HG03175 (cell line): ENCODE data around the gene SLC29A1.

Source experiments
- ATAC-seq: cut with Tn5 transposase; IDR thresholded peaks from one replicate; pipeline ENCODE4 v1.9.1; 2021; ENCODE audit warnings: mild to moderate bottlenecking, moderate library complexity; ENCODE audit not compliant: unreplicated experiment

Gene SLC29A1

DNA sequence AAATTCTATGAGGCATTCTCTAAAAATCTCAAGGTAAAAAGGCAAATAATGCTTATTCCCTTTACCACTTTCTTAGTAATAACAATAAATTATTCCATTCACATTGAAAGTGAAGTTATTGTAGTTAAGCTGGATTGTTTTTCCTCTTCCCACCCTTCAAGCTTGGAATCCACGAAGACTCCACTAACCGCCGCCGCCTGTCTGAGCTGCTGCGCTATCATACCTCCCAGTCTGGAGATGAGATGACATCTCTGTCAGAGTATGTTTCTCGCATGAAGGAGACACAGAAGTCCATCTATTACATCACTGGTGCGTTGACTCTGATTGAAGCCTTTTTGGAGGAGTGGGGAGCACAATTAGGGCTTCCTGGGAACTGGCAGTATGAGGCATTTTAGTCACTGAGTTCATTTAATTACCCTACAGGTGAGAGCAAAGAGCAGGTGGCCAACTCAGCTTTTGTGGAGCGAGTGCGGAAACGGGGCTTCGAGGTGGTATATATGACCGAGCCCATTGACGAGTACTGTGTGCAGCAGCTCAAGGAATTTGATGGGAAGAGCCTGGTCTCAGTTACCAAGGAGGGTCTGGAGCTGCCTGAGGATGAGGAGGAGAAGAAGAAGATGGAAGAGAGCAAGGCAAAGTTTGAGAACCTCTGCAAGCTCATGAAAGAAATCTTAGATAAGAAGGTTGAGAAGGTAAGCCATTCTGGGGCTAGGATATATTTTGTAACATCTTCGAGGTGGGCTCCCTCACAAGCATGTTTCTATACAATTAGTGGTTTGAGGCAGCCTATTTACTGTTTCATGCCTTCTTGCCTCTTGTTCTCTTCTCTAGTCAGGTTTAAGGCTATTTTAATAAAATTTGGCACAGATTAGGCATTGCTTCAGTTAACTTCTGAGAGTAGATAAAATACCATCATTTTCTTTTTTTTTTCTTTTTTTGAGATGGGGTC lies 28.5 kb downstream of the SLC29A1 start:
- ATAC-seq, result no peak

DNA sequence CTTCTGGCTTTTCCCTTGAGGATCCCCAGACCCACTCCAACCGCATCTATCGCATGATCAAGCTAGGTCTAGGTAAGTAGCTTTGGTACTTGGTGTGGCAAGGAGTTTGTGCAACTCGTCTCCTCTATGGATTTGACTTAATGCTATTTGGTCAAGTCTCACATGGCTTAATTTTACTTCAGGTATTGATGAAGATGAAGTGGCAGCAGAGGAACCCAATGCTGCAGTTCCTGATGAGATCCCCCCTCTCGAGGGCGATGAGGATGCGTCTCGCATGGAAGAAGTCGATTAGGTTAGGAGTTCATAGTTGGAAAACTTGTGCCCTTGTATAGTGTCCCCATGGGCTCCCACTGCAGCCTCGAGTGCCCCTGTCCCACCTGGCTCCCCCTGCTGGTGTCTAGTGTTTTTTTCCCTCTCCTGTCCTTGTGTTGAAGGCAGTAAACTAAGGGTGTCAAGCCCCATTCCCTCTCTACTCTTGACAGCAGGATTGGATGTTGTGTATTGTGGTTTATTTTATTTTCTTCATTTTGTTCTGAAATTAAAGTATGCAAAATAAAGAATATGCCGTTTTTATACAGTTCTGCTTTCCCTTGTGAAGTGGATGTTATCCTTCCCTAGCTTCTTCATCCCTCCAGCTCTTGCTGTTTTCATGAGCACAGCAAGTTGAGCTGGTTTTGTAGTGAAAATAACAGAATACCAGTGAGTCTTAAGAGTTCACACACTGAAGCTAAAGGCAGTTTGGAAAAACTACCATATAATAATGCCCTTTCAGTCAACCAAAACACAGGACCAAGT lies 30.1 kb downstream of the SLC29A1 start:
- ATAC-seq, result no peak

DNA sequence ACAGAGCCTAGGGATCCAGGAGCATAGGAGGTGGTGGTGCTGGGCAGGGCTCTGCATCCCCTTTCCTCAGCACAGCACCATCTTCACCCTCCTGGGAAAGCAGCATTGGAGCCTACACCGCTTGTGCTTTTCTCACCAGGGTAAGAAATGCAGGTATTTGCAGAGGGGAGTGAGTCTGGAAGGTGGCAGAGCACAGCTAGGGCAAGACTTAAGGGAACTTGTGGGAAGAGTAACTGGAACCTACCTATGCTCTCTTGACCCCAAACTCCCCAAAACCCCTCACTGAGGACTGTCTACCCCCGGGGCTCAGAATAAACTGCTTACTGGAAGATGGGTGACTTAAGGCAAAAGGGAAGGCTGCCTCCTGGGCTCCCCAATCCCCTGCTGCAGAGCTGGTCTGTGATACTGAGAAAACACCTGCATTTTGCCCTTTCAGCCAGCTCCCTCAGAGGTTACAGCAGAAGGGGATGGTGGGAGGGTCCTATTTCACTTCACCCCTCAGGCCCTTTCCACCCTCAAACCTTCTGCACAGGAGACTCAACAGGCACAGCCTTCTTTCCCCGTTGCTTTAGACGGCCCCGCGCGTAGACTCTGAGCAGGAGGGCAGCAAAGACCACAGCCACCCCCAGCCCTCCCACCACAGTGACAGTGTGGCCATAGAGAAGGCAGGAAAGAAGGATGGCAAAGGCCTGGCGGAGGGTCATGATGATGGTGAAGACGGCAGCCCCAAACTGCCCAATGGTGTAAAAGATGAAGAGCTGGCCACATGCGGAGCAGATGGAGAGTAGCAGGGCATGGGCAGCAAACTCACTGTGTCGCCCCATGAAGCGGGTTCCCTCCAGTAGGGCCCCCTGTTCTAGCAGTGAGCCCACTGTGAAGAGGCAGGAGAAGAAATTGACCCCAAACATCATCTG lies 31.1 kb downstream of the SLC29A1 start:
- ATAC-seq, result no peak

DNA sequence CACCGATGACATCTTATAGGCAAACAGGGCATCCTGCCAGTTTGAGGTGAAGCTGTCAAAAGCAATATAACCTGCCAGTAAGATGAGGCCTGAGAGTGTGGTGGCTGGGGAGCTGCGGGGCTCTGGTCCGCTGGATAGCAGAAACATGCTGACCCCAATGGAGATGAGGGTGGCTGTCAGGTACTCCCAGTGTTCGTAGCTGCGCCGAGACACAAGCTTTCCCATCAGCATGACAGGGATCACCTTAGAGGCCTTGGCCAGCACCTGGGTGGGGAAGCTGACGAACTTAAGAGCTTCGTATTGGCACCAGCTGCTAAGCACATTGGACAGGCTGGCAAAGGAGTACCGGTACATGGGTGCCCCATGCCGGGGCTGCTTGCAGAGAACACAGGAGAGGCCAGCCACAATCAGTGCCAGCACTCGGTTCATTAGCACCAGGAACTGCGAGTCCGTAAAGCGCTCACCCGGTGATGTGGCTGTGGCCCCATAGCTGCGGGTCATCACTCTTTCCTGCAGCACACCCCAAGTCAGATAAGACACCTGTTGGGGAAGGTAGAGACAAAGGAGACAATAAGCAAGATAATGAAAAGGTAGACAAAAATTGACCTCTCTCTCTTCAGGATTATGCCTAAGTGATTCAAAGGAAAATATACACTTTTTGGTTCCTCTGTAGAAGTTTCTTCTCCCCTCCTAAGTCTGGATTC lies 31.9 kb downstream of the SLC29A1 start:
- ATAC-seq, result no peak

DNA sequence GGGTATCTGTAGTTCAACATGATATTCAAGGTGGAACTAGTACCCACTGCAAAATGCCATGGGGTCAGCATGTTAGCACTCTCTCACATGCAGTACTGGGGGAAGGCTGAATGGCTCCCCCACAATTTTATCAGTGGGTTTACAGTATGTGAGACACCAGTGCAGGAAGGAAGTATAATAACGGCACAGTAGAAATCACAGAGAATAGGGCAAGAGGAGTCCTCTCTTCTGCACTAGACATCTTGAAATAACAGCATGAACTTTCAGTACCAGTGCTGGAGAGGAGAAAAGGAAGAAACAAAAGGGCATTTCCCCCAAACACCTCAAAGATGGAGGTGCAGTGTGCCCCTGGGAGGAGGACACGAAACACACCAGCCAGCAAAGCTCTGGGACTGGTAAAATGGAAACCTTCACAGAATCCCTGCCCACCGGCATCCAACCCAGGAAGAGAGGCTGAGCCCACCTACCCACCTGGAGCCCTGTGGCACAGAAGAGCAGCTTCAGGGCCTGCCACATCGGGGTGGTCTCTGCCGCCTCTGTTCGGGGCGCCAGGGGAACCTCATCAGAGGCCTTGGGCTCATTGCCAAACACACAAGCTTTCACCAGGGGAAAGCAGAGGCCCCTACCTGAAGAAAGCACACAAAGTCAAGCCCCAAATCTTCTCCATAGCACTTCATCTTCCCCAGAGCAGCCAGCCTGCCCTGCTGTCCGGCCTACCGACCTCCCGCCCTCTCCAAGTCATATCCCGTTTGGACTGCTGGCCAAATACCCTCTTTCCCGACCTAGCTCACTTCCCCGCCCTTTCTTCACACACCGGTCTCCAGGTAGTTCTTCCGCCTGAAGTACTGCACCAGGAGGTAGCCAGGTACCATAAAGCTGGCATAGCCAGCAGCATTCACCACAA lies 32.7 kb downstream of the SLC29A1 start:
- ATAC-seq, result no peak

DNA sequence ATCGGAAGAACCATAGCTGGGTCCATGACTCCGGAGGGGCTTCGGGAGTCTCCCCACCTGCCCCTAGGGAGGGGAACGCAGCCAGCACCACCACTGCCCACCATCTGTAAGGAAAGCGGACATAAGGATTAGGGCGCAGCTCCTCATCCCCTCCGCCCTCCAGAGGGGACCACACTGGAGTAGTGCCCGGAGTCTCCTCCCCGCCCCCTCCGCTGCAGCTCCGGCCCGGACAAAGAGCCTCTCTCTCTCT lies 33.3 kb downstream of the SLC29A1 start:
- ATAC-seq, result no peak

DNA sequence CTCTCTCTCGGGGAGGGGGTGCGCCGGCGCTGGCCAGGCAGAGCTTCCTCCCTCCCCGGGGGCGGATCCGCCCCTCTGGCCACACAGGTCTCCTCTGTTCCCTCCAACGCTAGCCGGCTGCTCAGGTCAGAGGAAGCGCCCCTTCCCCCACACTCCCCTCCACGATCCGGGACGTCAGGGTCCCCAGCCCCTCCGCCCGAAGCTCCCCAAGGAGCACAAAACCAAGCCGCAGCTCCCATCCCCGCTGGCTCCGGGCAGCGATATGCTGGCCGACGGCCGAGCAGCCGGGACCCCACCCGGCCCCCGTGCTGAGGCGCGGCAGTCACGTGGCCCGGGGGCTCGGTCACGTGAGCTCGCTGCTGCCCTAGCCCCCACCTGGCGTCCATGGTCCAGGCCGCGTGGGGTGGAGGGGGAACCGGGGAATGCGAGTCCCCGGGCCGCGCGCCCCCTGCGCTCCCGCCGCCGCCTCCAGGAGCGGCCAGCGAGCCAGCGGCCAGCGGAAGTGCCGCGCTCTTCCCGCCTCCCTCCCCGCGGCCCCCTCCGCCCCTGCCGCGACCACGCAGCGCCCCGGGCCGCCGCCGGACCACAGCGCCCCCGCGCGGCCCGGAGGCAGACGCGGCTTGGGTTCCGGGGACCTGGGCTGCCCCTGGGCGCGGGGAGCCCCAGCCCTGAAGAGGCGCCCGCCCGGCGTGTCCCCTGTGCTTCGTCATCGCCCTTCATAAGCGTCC lies 33.8 kb downstream of the SLC29A1 start, which contains the start of gene SLC35B2:
SLC35B2 (minus strand) TSS at position 504 of the 728 bp plus-strand sequence; CDS start at position 386, 118 bp downstream.
- peak; percentile 64 for ATAC-seq

DNA sequence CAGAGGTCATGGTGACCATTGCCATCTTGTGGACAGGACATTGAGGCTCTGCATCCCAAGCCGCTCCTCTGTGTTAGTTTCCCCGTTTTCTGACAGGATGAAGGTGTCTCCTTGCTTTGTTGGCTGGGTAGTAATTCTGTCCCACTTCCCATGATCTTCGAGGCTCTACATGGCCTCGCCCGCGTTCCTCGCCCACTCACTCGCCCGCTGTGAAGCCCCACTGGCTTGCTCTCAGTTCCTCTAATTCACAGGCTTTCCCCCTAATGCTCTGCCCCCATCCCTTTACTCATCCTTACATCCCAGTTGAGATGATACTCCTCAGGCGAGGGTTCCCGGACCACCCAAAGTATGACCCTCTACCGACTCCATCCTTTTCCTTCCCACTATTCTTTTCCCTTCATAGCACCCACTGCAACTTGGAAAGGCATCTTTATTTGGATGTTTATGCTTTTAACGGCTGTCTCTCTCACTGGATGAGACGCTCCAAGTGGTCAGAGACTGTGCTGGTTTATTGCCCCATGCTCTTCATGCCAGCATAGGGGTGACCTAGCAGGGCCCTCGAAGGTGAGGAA lies 34.4 kb downstream of the SLC29A1 start:
- peak; percentile 14 for ATAC-seq

DNA sequence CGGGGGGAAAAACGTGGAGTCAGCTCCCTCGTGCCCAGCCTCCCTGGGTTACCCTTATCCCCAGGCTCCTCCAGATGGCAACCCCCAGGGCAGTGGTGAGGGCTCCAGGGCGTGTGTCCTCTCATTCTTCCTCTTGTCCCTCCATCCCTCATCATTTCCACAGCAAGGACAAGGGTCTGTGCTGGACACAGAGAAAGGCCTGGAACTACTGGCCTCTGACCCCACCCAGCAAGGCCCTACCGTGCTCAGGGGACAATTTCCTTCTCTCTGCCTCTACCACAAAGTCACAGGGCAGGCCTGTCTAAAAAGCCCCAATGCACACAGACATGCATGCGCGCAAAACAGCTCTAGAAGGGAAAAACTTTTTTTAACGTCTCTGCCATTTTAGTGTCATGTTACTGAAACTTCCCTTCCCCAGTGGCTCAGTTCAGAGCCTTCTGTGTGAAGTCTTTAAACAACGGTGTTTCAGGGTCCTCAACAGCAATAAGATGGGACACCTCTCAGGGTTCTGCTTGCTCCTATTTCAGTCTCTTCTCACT lies 35.0 kb downstream of the SLC29A1 start:
- no peak for ATAC-seq

DNA sequence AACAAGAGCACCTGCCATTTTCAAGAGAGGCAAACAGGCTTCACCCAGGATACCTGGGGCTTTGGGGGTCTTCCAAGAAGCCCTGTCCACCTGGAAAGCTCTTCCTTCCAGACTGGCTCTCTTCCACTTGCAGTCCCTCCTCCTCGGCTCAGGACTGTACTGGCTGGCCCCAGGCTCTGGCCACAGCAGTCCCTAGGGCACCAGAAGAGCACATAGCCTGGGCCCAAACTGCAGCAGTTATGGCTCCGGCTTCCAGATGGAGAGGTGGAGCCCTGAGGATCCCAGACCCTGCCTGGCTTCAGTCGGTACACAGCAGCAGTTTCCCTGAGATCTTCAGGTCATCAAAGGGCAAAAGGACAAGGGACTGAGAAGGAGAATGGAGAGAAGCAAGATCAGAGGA lies 35.5 kb downstream of the SLC29A1 start:
- no peak for ATAC-seq

DNA sequence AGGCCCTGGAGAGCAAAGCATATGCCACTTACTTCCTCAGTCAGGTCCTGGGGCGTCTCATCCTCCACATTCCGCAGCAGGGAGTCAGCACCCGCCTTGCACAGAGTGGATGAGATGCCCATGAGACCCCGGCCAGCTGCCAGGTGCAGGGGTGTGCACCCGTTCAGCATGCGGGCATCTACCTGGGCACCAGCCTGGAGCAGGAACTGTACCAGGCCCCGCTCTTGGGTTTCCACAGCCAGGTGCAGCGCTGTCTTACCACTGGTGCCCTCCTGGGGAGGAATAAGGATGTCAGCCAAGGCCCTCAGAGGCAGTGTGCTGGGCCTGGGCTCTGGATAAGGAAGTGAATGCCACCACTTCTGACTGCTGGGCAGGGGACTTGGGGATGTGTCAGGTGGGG lies 36.6 kb downstream of the SLC29A1 start:
- no peak for ATAC-seq

DNA sequence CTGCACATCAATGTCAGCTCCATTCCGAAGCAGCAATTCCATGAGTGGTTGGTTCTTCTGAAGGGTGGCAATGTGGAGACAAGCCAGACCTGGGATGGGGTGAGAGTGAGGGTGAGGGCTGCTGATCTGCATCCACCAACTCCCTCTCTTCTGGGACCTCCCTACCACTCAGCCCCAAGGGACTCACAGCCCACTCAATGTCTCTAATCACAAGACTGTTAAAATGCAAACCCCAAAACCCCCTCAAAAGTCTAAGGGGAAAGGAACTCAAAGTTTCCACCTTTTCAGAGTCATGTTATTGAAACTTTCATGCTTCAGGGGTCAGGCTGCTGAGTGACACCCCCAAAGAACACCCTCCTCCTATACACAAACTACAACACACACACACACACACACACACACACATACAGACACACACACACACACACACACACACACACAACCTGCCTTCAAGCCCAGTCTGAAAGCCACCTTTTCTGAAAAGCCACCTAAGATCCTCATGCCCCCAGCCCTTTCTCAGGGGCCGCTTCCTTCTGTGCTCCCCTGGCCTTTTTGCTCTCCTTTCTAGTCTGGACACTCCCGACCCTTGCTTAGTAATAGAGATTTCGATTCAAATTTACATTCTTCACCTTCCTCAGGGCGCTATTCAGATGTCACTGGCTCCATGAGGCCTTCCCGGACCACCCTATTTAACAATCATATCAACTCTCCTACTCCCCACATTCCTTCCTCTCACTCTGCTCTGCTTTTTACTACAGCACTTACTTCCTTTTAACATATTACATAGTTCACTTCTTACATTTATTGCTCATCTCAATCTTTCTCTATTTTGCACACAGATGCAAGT lies 37.3 kb downstream of the SLC29A1 start:
- no peak for ATAC-seq

DNA sequence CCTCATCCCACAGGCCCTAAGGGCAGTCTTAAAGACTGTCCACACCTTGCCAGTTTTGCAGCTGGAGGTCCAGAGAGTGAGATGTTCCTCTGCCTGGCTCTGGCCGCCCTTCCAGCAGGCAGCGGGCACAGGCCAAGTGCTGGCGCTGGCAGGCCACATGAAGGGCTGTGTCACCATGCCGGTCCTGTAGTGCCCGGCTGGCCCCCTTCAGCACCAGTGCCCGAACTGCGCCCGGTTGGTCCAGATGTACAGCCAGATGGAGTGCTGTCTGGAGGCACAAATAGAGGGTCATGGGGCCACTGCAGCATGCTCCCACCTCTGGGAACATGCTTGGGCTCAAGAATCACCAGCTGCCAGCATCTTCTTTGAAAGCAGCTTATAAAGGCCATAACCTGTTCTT lies 38.2 kb downstream of the SLC29A1 start:
- no peak for ATAC-seq

DNA sequence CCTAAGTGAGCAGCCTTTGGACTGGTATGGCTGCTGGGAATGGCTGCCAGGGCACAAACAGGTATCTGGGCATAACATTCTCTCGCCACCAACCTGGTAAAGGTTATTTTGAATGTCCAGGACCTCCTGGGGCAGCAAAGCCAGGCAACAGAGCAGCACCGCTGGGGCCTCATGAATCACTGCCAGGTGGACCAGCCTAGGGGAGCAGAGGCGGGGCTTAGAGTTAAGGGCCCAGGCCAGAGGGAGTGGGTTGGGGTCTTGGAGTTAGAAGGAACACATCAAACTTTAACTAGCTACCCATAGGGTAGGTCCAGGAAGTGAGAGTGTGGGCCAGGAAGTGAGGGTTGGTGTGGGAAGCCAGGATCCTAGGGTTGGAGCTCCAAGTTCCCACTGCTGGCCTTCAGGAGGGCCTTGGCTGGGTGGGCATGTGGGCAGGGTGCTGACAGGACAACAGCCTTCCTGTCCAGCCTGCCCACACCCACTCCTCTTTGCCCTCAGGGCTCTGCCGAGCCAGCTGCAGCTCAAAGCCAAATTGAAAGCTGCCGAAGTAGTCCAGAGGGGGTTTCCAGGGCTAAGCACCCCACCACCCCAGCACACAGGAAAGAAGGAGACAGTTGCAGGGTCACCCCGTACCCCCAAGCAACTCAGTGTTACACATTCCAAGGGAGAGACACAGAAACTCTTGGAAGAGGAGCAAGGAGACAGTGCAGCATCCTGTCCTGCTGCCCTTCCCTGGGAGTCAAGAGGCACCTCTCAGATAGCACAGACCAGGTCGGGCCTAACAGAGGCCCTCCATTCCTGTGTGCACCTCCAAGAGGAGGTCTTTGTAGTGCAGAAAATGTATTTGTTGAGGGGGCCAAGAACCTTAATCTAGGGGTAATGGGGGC lies 39.3 kb downstream of the SLC29A1 start:
- no peak for ATAC-seq

DNA sequence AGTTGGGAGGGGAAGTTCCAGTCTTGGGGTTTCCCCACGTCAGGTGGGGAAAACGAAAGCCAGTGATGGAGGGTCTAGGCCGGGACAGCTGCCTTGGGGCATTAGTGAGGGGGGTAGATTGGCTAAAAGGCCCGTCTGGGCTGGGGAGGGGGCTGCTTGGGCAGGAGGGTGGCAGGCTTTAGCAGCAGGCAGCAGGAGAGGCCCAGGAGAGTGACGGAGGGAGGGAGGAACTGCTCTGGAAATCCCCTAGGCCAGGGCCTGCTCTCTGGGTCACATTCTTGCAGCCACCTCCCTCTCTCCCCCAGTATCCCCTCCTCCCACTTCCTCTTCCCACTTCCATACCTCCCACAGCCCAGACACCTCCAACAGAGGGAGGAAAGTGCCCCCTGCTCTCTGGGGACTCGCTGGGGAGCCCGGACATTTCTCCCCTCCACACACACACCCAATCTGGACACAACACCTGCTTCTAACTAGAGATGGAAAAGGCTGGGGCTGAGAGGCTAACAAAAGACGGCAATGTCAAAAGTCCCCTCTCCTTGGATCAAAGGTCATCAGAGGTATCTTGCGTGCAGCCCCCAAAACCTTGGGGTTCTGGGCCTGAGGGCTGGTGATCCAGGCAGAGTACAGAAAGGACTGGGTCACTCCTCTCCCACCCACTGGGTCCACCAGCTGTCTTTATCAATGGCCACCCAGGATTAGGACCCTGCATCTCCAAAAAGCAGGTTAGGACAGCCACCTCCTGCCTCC lies 40.1 kb downstream of the SLC29A1 start:
- no peak for ATAC-seq
